HG03280 (cell line): Measurements from ENCODE around the gene GPATCH8.

ENCODE experiments used
- ATAC-seq: cut with Tn5 transposase; IDR thresholded peaks from one replicate; pipeline ENCODE4 v1.9.1; 2021; ENCODE audit warnings: mild to moderate bottlenecking, moderate library complexity; ENCODE audit not compliant: unreplicated experiment

GPATCH8 gene

GRCh38 chr17:44464037-44464436, 39.2 kb downstream of the GPATCH8 start:
- no peak for ATAC-seq

DNA sequence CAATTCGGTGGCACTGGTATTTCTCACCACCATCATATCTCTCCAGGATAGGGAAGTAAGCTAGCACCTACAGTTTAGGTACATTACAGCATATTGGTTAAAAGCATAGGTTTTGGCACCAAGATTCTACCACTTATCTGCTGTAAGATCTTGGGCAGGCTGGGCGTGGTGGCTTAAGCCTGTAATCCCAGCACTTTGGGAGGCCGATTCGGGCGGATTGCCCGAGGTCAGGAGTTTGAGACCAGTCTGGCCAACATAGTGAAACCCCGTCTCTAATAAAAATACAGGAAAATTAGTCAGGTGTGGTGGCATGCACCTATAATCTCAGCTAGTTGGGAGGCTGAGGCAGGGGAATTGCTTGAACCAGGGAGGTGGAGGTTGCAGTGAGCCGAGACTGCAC, 51.4 kb downstream of the GPATCH8 start:
- ATAC-seq, result no peak

DNA sequence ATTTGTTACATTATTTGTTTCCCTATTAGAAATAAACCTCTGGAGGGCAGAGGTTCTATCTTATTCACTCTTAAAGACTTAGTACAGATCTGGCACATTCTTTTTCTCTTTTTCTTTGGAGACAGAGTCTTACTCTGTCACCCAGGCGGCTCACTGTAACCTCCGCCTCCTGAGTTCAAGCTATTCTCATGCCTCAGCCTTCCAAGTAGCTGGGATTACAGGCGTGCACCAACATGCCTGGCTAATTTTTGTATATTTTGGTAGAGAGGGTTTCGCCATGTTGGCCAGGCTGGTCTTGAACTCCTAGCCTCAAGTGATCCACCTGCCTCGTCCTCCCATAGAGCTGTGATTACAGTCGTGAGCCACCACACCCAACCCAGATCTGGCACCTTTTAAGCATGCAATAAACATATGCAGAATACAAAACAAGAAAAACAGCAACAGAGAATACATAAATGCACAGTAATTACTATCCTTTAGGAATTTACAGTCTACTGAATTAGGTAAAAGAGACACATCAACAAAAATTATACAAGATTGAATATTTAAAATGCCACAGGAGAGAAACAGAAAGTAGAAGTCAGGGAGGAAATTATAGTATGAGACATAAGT, 52.1 kb downstream of the GPATCH8 start:
- no peak for ATAC-seq

DNA sequence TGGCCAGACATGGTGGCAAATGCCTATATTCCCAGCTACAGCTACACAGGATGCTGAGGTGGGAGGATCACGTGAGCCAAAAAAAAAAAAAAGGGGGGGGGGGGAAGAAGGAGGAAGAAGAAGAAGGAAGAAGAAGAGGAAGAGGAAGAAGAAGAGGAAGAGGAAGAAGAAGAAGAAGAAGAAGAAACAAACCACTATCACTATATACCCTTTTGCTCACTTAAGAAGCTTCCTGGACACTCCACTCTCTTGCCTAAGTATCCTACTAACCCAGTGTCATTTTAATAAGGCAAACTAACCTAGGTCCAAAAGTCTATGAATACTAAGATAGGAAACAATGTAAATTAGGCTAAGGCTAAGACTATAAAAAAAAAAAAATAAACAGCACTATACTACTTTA, 54.8 kb downstream of the GPATCH8 start:
- no peak for ATAC-seq

DNA sequence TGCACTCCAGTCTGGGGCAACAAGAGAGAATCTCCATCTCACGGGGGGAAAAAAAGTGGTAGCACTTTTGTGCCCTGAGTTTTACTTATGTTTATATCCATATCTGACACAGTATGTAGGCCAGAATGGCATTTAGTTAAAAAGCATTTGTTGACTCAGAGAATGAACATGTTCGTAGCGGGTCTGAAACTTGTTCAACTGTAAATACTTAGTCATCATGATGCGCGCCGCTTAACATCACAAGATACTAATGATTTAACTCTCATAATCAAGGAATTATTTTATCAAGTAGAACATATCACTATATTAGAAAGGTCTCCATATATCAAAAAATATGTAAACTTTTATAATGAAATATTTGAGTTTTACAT, 58.5 kb downstream of the GPATCH8 start:
- ATAC-seq, result no peak

DNA sequence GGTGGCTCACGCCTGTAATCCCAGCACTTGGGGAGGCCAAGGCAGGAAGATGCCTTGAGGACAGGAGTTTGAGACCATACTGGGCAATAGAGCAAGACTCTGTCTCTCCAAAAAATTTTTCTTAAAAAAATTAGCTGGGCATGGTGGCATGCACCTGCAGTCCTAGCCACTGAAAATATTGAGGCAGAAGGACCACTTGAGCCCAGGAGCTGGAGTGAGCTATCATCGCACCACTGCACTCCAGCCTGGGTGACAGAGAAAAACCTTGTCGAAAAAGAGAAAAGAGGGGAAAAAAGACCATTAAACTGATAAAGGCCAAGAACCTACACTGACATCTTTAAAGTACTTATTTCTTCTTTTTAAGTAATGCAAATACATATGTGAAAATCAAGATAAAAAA, 60.4 kb downstream of the GPATCH8 start:
- ATAC-seq, result no peak

DNA sequence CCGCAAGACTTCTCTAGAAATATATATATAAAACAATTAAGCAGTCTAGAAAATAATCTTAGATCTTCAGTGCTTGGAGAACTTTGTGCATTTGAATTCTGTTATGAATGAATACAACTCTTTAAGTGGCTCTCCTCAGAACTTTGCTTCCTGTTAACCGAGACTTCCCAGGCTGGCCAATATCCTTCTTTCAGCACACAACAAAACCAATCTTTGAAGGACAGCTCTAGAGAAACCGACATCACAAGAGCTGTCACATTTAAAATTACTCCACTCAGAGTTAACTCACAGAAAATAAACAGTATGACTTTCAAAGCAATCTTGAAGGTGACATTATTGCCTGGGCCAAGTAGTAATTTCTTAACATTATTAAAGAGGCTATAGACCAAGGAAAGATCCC, 64.0 kb downstream of the GPATCH8 start:
- ATAC-seq, result no peak

DNA sequence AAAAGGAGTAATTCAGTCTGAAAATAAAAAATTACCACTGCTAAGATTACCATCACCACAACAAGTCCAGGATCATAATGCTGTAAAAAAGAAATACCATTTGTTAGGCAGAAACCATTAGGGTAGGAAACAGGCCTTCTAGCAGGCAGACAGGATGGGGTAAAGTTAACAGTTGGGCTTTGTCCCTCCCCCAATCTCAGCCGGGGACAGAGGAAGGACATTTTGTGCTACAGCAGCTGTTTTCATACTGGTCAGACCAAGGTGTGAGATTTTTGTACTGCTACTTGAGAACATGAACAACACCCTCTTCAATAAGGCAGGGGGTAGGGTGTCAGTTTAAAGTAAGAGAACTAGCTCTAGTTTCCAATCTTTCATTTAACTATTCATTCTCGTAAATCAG, 64.6 kb downstream of the GPATCH8 start:
- ATAC-seq, result no peak

- ATAC-seq, result no peak
These were observed 66.9 kb downstream of the GPATCH8 start for GRCh38 chr17:44436336-44436735.

DNA sequence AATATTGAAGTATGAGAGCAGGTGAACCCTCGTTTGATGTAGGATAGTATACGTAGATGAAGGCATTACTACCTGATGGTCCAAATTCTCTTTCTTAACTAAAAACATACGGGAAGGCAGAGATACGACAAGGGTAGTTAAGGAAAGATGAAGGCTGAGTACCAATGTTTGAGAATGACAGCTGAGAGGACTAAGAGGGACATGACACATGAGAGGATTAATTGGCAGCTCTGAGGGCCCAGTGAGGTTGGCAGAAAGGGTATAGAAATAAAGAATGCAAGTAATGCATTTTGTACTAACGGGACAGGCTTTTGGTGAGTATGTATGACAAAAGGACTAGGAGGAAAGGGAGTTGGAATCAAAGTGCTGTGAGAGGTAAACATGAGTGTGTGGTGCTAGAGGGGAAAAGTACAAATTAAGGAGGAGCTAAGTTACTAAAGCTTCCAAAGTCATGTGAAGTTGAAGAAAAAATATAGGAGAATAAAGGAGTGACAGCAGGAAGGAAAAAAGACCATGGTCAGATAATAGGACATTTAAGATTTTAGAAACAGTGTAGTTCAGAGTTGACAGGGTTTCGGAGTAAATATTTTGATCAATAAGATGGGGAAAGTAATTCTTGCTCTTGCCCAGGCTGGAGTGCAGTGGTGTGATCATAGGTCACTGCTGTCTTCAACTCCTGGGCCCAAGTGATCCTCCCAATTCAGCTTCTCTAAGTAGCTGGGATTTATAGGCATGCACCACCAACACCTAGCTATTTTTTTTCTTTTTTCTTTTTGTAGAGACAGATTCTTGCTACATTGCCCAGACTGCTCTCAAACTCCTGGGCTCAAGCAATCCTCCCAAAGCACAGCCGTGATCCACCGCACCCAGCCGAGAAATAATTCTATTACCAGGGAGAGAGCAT, 70.7 kb downstream of the GPATCH8 start:
- ATAC-seq, result no peak

DNA sequence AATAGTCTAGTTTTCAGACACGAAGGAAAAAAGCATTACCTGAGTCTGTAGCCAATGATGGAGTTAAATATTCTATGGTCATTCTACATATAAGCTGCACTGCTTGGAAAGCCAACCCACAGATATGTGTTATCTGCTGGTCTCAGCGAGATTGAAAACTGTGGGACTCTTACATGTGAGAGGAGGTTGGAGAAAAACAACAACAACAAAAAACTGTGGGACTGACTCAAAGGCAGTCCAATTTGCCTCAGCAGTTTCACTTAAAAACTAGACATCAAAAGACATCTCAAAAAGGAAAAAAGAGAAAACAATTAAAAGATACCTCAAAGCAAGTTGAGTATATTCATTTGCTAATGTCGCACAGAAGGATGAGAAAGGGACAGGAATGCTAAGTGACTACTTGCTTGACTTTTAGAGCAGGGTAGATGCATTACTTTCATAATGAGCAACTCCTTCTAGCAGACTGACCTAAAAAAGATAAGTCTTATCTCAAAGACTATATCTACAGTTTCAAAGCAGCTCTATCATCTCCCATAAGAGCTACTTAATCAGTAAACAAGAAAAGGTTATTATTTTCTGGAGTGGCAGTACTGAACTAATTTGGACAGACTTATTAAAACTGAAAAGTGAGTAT, 78.3 kb downstream of the GPATCH8 start:
- ATAC-seq, result no peak

GRCh38 chr17:44417553-44417952, 85.7 kb downstream of the GPATCH8 start:
- ATAC-seq, result no peak

DNA sequence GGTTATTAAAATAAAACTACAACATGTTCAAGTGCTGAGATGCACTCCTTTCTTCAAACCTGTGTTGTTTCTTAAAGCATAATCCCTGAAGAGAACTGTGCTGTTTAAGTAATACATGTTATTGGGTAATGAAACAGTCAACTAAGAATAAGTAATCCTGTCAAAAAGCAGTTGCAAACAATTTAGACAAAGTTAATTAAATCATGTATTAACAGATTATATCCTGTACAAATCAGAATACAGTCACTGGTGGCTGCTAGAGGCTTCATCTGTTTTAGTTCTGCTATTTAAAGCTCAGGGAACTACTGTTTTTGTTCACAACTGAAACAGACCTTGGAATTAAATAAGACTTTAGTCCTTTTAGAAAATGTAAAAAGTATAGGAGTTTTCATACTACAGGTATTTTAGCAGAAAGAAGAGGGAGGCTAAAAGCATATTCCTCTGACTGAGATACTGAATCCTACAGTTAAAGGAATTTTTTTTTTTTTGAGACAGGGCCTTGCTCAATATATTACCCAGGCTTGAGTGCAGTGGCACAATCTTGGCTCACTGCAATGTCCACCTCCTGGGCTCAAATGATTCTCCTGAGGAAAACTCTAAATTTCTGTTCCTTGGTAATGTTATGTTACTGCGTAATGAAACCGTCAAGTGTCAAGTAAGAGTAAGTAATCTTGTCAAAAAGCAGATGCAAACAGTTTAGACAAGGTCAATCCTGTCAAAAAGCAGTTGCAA, 86.5 kb downstream of the GPATCH8 start:
- no peak for ATAC-seq

GRCh38 chr17:44414394-44415155, 88.6 kb downstream of the GPATCH8 start:
- no peak for ATAC-seq

GRCh38 chr17:44409309-44410028, 93.7 kb downstream of the GPATCH8 start:
- no peak for ATAC-seq

DNA sequence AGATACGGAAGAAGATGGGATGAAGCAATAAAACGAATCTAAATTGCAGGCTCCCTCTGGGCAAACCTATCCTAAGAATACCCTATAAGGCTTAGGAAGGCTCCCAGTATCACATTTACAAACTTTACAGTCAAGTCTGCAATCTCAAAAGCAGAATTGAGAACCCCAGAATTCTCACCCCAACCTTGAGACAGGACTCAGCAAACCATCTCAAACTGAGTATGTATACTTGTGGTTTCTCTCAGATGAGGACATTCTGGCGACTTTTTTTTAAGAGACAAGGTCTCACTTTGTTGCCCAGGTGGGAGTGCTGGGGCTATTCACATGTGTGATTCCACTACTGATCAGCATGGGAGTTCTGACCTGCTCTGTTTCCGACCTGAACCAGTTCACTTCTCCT, 94.4 kb downstream of the GPATCH8 start:
- ATAC-seq, result no peak

GRCh38 chr17:44402564-44403172, 100.5 kb downstream of the GPATCH8 start:
- no peak for ATAC-seq

DNA sequence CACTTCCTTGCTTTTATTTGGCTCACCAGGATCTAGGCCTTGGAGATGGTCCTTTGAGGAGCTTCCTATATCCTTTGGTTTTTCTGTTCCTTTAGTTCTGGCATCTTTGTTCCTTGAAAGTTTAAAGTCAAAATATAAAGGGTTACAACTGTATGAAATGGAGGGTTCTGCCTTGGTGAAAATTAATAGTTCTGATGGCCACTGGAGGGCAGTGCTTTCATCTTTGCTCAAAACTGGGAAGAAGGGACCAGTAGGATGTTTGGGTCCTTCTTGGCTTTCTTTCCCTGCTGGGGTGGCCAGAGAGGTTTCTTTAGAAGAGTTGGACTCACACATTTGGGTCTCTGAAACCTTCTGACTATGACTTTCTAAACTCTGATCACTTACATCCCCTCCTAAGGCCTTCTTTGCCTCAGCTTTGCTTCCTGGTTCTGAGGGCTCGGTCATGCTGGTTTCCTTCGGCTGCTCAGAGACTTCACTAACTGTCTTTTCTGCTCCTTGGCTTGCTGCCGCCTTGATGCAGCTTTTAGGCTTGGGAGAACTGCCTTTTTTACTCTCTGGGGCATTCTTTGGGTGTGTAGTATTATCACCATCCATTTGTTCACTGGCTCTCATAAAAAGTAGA, 102.9 kb downstream of the GPATCH8 start:
- no peak for ATAC-seq
